HepG2 (cell line): Measurements from ENCODE around the gene GRK4. TPM values are rescaled to one million over a fixed set of nuclear protein-coding genes. Genes with fewer than 3 reads are reported as not detected.

Source experiments
- ARHGAP35 ChIP-seq: sonication (generic); formaldehyde crosslinking; IDR thresholded peaks from 2 replicates; pipeline ENCODE4 v1.9.0; 2022; ENCODE audit warnings: mild to moderate bottlenecking, inconsistent platforms, moderate library complexity, missing genetic modification reagents, borderline replicate concordance
- ATF7-NPFF ChIP-seq: sonication (generic); formaldehyde crosslinking; IDR thresholded peaks from 2 replicates; pipeline ENCODE4 v1.8.1; 2023; ENCODE audit warnings: mild to moderate bottlenecking, low read depth, missing genetic modification reagents, moderate library complexity
- CBFB ChIP-seq: sonication (generic); formaldehyde crosslinking; IDR thresholded peaks from 2 replicates; pipeline ENCODE4 v1.4.0; 2020; ENCODE audit warnings: missing genetic modification reagents
- CEBPB ChIP-seq: IDR thresholded peaks from 2 replicates; pipeline ENCODE4 v1.6.1; 2011; ENCODE audit warnings: low read depth, low read length, improper control_type of control experiment, borderline replicate concordance
- FOXC1 ChIP-seq: sonication (generic); formaldehyde crosslinking; IDR thresholded peaks from 2 replicates; pipeline ENCODE4 v1.8.0; 2022; ENCODE audit warnings: mild to moderate bottlenecking, missing genetic modification reagents, borderline replicate concordance
- HNF4A ChIP-seq: sonication (generic); formaldehyde crosslinking; IDR thresholded peaks from 2 replicates; pipeline ENCODE4 v1.4.0; 2020; ENCODE audit warnings: missing genetic modification reagents
- JUN ChIP-seq: sonication (generic); formaldehyde crosslinking; IDR thresholded peaks from 2 replicates; pipeline ENCODE4 v1.4.0; 2020; ENCODE audit warnings: mild to moderate bottlenecking, missing genetic modification reagents
- MAZ ChIP-seq, 2 experiments: sonication (generic) in 1 of 2; formaldehyde crosslinking in 1 of 2; IDR thresholded peaks; 2 replicates each; pipeline versions ENCODE4 v1.5.0 to v1.6.1; 2012 to 2020; ENCODE audit warnings: low read depth in 2 of 2, mild to moderate bottlenecking in 2 of 2, borderline replicate concordance in 1 of 2, improper control_type of control experiment in 1 of 2, low read length in 1 of 2, missing genetic modification reagents in 1 of 2, moderate library complexity in 1 of 2
- RBAK ChIP-seq: sonication (generic); formaldehyde crosslinking; IDR thresholded peaks from 2 replicates; pipeline ENCODE4 v1.5.1; 2020; ENCODE audit warnings: mild to moderate bottlenecking, missing genetic modification reagents
- RFX1 ChIP-seq: fragments of 450-650 bp; IDR thresholded peaks from 2 replicates; pipeline ENCODE4 v1.6.1; 2017
- RXRA ChIP-seq: sonication (generic); formaldehyde crosslinking; IDR thresholded peaks from 2 replicates; pipeline ENCODE4 v1.5.1; 2020; ENCODE audit warnings: missing genetic modification reagents
- ZFY ChIP-seq: sonication (generic); formaldehyde crosslinking; IDR thresholded peaks from 2 replicates; pipeline ENCODE4 v1.4.0; 2020; ENCODE audit warnings: missing genetic modification reagents
- ZNF30 ChIP-seq: sonication (generic); formaldehyde crosslinking; IDR thresholded peaks from 2 replicates; pipeline ENCODE4 v1.5.0; 2020; ENCODE audit warnings: mild to moderate bottlenecking, missing genetic modification reagents
- ZNF563 ChIP-seq: sonication (generic); formaldehyde crosslinking; IDR thresholded peaks from 2 replicates; pipeline ENCODE4 v1.8.0; 2022; ENCODE audit warnings: mild to moderate bottlenecking, moderate library complexity, missing genetic modification reagents
- ZSCAN9 ChIP-seq: IDR thresholded peaks from 2 replicates; pipeline ENCODE4 v1.6.1; 2016; ENCODE audit warnings: borderline replicate concordance
- polyA plus RNA-seq, 8 experiments: library from polyadenylated mRNA; depleted of rRNA in 3 of 8; stranded (reverse) in 7 of 8; unstranded in 1 of 8; fragments of >200 nt; fragmentation: Illumina TruSeq in 4 of 8; extraction: Trizol in 4 of 8; gene quantifications; 2 replicates each; pipeline versions ENCODE4 v1.2.1 to v1.2.3, GENCODE V29; 2011 to 2016; ENCODE audit warnings: low read depth in 4 of 8, missing spikeins in 1 of 8, mixed read lengths in 1 of 8; ENCODE audit not compliant: insufficient read depth in 1 of 8
- total RNA-seq, 5 experiments: library from RNA; depleted of rRNA; stranded (reverse); fragments of >200 nt; fragmentation: Illumina TruSeq; extraction: Trizol; gene quantifications; 2 replicates each; pipeline ENCODE4 v1.2.3, GENCODE V29; 2016; ENCODE audit warnings: low read depth in 1 of 5
- TF ChIP-seq, protein P1 (sequence below): sonication (generic); formaldehyde crosslinking; IDR thresholded peaks from 2 replicates; pipeline ENCODE4 v1.4.0; 2020; ENCODE audit warnings: missing genetic modification reagents, borderline replicate concordance
- TF ChIP-seq, protein P2 (sequence below): sonication (generic); formaldehyde crosslinking; IDR thresholded peaks from 2 replicates; pipeline ENCODE4 v1.4.0; 2020; ENCODE audit warnings: missing genetic modification reagents, borderline replicate concordance
- TF ChIP-seq, protein P3 (sequence below): sonication (generic); formaldehyde crosslinking; IDR thresholded peaks from 2 replicates; pipeline ENCODE4 v1.5.0; 2020; ENCODE audit warnings: mild to moderate bottlenecking, missing genetic modification reagents
- TF ChIP-seq, protein P4 (sequence below): IDR thresholded peaks from 2 replicates; pipeline ENCODE4 v1.6.1; 2018; ENCODE audit warnings: missing genetic modification reagents, mild to moderate bottlenecking, missing compliant biosample characterization

GRK4 gene
- total and polyA plus RNA-seq, 2 of the 13 experiments (the other 11 are each of a cell fraction or from before 2014, with no cell fraction given) = 1.8 to 2.0 TPM

DNA sequence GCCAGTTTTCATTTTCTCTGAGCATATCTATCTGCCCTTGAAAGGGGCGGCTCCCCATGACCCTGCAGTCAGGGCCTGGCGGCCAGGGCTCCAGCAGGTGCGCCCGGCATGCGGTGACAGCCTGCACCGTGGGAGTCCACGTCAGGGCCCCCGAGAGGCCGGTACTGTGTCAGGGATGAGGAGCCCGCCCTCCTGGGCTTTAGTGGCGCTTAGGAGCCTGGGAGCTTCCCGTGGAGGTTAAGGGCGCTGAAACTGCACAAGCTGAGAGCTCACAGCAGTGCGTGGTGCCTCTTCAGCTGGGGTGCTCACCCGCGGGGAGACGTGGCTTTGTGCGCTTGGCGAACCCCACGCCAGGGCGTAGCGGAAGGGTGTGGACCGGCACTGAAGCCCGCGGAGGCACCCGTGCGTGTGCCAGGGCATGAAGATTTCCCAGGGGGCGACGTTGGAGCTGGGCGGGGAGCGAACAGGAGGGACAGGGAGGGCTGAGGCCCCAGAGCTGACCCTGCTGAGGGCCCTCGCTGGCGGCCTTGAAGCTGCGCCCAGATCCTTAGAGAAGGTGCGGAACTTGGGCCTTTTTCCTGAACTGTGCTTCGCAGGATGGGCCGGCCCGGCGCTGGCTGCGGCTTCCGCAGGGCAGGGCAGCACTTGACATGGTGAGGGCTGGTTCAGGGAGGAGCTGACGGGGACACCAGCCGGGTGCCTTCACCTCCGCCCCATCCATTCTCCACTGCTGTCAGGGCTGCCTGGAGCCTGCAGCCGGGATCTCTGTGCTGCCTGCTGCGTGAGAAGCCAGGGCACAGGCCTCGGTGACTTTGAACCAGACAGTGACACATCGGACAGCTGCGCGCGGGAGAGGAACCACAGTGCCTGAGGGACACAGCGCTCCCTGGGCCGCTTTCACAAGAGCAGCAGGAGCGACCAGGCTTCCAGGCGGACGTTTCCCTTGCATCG, 78.1 kb downstream of the GRK4 start (continued):
- TF ChIP-seq RFX1 (no peak), RBAK (CRISPR knock-in tag) (no peak), HNF4A (peak; percentile 47), ZNF30 (no peak), ZSCAN9 (no peak), CBFB (no peak), ZFY (peak; percentile 64), MAZ (IDR thresholded peaks at IDR 0.05; ENCODE audit: borderline replicate concordance, low read depth, low read length) (no peak), MAZ (CRISPR knock-in tag; IDR thresholded peaks at IDR 0.05; ENCODE audit: low read depth) (no peak), CEBPB (peak; percentile 46; the same call in 1 of the 2 replicates), JUN (no peak), RXRA (no peak), FOXC1 (CRISPR knock-in tag) (no peak), ATF7-NPFF (no peak), ARHGAP35 (CRISPR knock-in tag) (no peak), ZNF563 (CRISPR knock-in tag) (no peak)
- TF ChIP-seq, protein P1, sequence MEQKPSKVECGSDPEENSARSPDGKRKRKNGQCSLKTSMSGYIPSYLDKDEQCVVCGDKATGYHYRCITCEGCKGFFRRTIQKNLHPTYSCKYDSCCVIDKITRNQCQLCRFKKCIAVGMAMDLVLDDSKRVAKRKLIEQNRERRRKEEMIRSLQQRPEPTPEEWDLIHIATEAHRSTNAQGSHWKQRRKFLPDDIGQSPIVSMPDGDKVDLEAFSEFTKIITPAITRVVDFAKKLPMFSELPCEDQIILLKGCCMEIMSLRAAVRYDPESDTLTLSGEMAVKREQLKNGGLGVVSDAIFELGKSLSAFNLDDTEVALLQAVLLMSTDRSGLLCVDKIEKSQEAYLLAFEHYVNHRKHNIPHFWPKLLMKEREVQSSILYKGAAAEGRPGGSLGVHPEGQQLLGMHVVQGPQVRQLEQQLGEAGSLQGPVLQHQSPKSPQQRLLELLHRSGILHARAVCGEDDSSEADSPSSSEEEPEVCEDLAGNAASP (CRISPR knock-in tag) = no peak
- TF ChIP-seq, protein P2, sequence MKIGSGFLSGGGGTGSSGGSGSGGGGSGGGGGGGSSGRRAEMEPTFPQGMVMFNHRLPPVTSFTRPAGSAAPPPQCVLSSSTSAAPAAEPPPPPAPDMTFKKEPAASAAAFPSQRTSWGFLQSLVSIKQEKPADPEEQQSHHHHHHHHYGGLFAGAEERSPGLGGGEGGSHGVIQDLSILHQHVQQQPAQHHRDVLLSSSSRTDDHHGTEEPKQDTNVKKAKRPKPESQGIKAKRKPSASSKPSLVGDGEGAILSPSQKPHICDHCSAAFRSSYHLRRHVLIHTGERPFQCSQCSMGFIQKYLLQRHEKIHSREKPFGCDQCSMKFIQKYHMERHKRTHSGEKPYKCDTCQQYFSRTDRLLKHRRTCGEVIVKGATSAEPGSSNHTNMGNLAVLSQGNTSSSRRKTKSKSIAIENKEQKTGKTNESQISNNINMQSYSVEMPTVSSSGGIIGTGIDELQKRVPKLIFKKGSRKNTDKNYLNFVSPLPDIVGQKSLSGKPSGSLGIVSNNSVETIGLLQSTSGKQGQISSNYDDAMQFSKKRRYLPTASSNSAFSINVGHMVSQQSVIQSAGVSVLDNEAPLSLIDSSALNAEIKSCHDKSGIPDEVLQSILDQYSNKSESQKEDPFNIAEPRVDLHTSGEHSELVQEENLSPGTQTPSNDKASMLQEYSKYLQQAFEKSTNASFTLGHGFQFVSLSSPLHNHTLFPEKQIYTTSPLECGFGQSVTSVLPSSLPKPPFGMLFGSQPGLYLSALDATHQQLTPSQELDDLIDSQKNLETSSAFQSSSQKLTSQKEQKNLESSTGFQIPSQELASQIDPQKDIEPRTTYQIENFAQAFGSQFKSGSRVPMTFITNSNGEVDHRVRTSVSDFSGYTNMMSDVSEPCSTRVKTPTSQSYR = no peak
- TF ChIP-seq, protein P3, sequence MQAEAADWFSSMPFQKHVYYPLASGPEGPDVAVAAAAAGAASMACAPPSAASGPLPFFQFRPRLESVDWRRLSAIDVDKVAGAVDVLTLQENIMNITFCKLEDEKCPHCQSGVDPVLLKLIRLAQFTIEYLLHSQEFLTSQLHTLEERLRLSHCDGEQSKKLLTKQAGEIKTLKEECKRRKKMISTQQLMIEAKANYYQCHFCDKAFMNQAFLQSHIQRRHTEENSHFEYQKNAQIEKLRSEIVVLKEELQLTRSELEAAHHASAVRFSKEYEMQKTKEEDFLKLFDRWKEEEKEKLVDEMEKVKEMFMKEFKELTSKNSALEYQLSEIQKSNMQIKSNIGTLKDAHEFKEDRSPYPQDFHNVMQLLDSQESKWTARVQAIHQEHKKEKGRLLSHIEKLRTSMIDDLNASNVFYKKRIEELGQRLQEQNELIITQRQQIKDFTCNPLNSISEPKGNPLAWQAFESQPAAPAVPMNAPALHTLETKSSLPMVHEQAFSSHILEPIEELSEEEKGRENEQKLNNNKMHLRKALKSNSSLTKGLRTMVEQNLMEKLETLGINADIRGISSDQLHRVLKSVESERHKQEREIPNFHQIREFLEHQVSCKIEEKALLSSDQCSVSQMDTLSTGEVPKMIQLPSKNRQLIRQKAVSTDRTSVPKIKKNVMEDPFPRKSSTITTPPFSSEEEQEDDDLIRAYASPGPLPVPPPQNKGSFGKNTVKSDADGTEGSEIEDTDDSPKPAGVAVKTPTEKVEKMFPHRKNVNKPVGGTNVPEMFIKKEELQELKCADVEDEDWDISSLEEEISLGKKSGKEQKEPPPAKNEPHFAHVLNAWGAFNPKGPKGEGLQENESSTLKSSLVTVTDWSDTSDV (CRISPR knock-in tag) = no peak
- TF ChIP-seq, protein P4, sequence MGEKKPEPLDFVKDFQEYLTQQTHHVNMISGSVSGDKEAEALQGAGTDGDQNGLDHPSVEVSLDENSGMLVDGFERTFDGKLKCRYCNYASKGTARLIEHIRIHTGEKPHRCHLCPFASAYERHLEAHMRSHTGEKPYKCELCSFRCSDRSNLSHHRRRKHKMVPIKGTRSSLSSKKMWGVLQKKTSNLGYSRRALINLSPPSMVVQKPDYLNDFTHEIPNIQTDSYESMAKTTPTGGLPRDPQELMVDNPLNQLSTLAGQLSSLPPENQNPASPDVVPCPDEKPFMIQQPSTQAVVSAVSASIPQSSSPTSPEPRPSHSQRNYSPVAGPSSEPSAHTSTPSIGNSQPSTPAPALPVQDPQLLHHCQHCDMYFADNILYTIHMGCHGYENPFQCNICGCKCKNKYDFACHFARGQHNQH = 0 out of 2 replicates have a peak, but pooled peaks have one; percentile 32
